ENCODE data around the gene FOXJ3. TPM values are rescaled to one million over a fixed set of nuclear protein-coding genes. Genes with fewer than 3 reads are reported as not detected.

The FOXJ3 gene
- total and polyA plus RNA-seq, 2 experiments from 2014 or later: 16.3 to 23.6 TPM

DNA sequence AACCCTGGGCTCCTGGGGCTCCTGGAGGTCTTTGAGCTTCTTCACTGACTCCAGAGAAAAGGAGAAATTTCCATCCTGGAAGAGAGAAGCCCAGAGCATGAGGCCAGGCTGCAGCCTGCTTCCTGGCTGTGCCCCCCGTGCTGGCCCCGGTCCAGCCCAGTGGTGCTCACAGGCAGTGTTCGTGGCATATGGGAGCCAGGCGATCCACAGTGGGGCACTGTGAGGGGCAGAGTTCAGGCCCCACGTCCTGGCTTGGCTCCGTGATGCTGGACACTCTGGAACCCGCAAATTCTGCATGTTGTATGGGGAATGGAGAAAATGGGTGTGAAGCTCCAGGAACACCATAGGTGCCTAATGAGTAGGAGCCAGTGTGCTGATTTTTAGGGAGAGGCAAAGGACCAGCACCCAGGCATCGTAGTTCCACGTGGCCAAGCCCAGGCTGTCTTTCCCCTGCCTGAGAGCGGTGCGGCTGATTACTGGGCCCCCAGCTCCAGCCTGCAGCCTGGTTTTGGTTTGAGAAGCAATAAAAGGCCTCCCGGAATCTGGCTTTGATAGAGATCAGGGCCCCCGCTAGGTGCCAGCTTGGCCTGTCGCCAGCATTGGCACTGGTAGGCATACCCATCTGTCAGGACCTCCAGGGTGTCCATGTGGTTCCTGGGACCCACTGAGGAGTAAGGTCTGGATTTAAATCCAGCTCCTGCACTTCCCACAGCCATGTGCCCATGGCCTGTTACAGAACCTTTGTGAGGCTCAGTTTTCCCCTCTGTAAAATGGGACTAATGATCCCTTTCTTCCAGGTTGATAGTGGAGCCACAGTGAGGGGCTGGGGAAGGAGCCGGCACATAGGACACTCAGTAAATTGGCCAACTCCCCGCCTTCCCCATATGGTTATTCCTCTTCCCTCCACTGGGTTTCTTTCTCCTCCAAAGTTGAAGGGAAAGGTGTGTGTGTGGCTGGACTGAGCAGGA lies 171.2 kb downstream of the FOXJ3 start:
- TF ChIP-seq EZH2 (IDR thresholded peaks at IDR 0.05; ENCODE audit: insufficient read depth, poor library complexity, severe bottlenecking) (no peak), EZH2phosphoT487 (IDR thresholded peaks at IDR 0.05; ENCODE audit: insufficient read depth, low read depth) (no peak)
- Histone ChIP-seq H3K9ac (no peak overlapping the region), H3F3A (ENCODE audit: insufficient read depth) (no peaks in the 10 kb centered on the region), H3K9me3 (ENCODE audit: low read depth) (no peaks in the 10 kb centered on the region), H3K4me1 (ENCODE audit: insufficient read depth) (no peaks in the 10 kb centered on the region), H3K27me3 (replicated peaks; ENCODE audit: insufficient read depth) (peaks cover 3% of the 10 kb centered on the region; the same call in 1 of the 2 replicates), H3K4me3 (no peak overlapping the region), H3K36me3 (ENCODE audit: low read depth) (no peaks in the 10 kb centered on the region), H3K79me2 (ENCODE audit: insufficient read depth) (no peaks in the 10 kb centered on the region), H3K4me2 (ENCODE audit: unreplicated experiment) (no peak overlapping the region), H3K9me2 (ENCODE audit: insufficient read depth) (no peaks in the 10 kb centered on the region), H2AFZ (no peak overlapping the region), H4K20me1 (ENCODE audit: insufficient read depth) (no peaks in the 10 kb centered on the region), H3K27ac (no peak overlapping the region)
- in situ Hi-C loops (cut with MboI): no loop called here
- DNase-seq: no peak
- 52 to 60% methylated on average over 14 to 16 of the region's 16 CpGs for WGBS, 2 experiments (ENCODE audit: low coverage in 1 of 2, low lambda C conversion rate in 2 of 2, missing lambda C conversion rate in 2 of 2)

DNA sequence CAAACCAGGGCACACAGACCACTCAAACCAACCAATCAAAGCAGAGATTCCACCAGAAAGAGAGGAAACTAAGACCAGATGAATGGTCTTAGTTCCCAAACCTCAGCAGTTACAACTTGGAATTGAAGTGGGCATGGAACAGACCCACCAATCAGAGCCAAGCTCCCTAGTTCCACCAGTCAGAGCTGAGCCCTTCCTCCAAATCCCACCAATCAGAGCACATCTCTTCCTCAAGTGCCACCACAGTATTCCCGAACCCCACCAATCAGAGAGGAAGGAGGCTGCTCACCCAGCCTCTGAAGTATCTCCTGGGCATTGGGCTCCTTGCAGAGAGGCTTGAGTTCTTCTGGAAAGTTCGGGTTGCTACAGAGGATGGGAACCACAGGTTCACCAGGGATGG lies 171.9 kb downstream of the FOXJ3 start:
- in situ Hi-C loops (cut with MboI): no loop called here
- H3K9ac ChIP-seq: no peak overlapping the region
- peaks cover 3% of the 10 kb centered on the region; the same call in 1 of the 2 replicates for H3K27me3 ChIP-seq (replicated peaks; ENCODE audit: insufficient read depth)
- no peaks in the 10 kb centered on the region for H3K9me3 ChIP-seq (ENCODE audit: low read depth)
- DNase-seq: no peak
- H3K4me3 ChIP-seq: no peak overlapping the region
- no peak overlapping the region for H3K4me2 ChIP-seq (ENCODE audit: unreplicated experiment)
- no peaks in the 10 kb centered on the region for H3K36me3 ChIP-seq (ENCODE audit: low read depth)
- WGBS, 2 experiments (ENCODE audit: low coverage in 1 of 2, low lambda C conversion rate in 2 of 2, missing lambda C conversion rate in 2 of 2): 90 to 92% methylated on average over 2 of the region's 2 CpGs
- no peak overlapping the region for H2AFZ ChIP-seq
- TF ChIP-seq EZH2phosphoT487 (IDR thresholded peaks at IDR 0.05; ENCODE audit: insufficient read depth, low read depth) (no peak), EZH2 (IDR thresholded peaks at IDR 0.05; ENCODE audit: insufficient read depth, poor library complexity, severe bottlenecking) (no peak)
- no peaks in the 10 kb centered on the region for H3K79me2 ChIP-seq (ENCODE audit: insufficient read depth)
- H3K4me1 ChIP-seq (ENCODE audit: insufficient read depth): no peaks in the 10 kb centered on the region
- H4K20me1 ChIP-seq (ENCODE audit: insufficient read depth): no peaks in the 10 kb centered on the region
- H3F3A ChIP-seq (ENCODE audit: insufficient read depth): no peaks in the 10 kb centered on the region
- H3K27ac ChIP-seq: no peak overlapping the region
- H3K9me2 ChIP-seq (ENCODE audit: insufficient read depth): no peaks in the 10 kb centered on the region

DNA sequence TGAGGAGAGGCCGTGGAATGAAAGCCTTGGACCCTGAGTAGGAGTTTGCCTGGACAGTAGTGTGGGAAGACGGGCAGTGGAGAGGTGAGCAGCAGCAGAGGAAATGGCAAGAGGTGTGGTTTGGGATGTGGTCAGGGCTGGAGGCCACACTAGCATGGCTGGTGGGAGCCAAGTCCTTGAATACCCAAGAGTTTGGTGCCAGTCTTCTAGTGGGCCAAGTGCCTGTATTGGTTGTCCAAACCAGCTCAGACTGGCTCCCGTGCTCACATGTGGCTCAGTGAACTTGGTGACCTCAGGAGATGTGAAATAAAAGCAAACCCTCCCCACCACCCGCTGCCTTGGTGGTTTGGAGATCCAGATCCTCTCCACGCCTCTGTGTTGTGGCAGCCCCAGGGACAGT lies 172.9 kb downstream of the FOXJ3 start:
- TF ChIP-seq EZH2 (IDR thresholded peaks at IDR 0.05; ENCODE audit: insufficient read depth, poor library complexity, severe bottlenecking) (no peak), EZH2phosphoT487 (IDR thresholded peaks at IDR 0.05; ENCODE audit: insufficient read depth, low read depth) (no peak)
- H3K4me3 ChIP-seq: no peak overlapping the region
- in situ Hi-C loops (cut with MboI): no loop called here

DNA sequence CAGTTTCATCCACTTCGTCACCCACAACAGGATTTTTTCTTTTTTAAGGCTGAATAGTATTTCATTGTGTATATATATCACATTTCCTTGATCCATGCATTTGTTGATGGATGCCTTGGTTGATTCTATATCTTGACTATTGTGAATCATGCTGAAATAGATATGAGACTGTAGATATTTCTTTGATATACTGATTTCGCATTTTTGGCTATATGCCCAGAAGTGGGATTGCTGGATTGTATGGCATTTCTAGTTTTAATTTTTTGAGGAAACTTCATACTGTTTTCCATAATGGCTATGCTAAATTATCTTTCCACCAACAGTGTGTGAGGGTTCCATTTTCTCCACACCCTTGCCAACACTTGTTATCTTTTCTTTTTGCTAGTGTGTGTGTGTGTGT lies 176.8 kb downstream of the FOXJ3 start:
- Histone ChIP-seq H3F3A (ENCODE audit: insufficient read depth) (no peaks in the 10 kb centered on the region), H3K4me2 (ENCODE audit: unreplicated experiment) (no peak overlapping the region), H2AFZ (no peak overlapping the region), H3K9ac (no peak overlapping the region), H3K27me3 (replicated peaks; ENCODE audit: insufficient read depth) (peaks cover 3% of the 10 kb centered on the region; the same call in 1 of the 2 replicates), H3K27ac (no peak overlapping the region), H3K4me3 (no peak overlapping the region), H3K9me3 (ENCODE audit: low read depth) (no peaks in the 10 kb centered on the region), H4K20me1 (ENCODE audit: insufficient read depth) (no peaks in the 10 kb centered on the region), H3K79me2 (ENCODE audit: insufficient read depth) (no peaks in the 10 kb centered on the region), H3K4me1 (ENCODE audit: insufficient read depth) (no peaks in the 10 kb centered on the region), H3K36me3 (ENCODE audit: low read depth) (no peaks in the 10 kb centered on the region), H3K9me2 (ENCODE audit: insufficient read depth) (no peaks in the 10 kb centered on the region)
- 59 to 68% methylated on average over 2 of the region's 2 CpGs for WGBS, 2 experiments (ENCODE audit: low coverage in 1 of 2, low lambda C conversion rate in 2 of 2, missing lambda C conversion rate in 2 of 2)
- TF ChIP-seq EZH2phosphoT487 (IDR thresholded peaks at IDR 0.05; ENCODE audit: insufficient read depth, low read depth): no peak
- no peak for TF ChIP-seq EZH2 (IDR thresholded peaks at IDR 0.05; ENCODE audit: insufficient read depth, poor library complexity, severe bottlenecking)
- DNase-seq: no peak
- in situ Hi-C loops (cut with MboI): no loop called here

More for the DNA sequence above, 172.9 kb downstream of the FOXJ3 start:
- H3K27ac ChIP-seq: no peak overlapping the region
- H2AFZ ChIP-seq: no peak overlapping the region
- DNase-seq: no peak
- no peaks in the 10 kb centered on the region for H3K36me3 ChIP-seq (ENCODE audit: low read depth)
- H3K9ac ChIP-seq: no peak overlapping the region
- no peaks in the 10 kb centered on the region for H3F3A ChIP-seq (ENCODE audit: insufficient read depth)
- H3K9me2 ChIP-seq (ENCODE audit: insufficient read depth): no peaks in the 10 kb centered on the region
- WGBS, 2 experiments (ENCODE audit: low coverage in 1 of 2, low lambda C conversion rate in 2 of 2, missing lambda C conversion rate in 2 of 2): 60 to 61% methylated on average over 5 of the region's 5 CpGs
- H3K4me1 ChIP-seq (ENCODE audit: insufficient read depth): no peaks in the 10 kb centered on the region
- H3K9me3 ChIP-seq (ENCODE audit: low read depth): no peaks in the 10 kb centered on the region
- no peak overlapping the region for H3K4me2 ChIP-seq (ENCODE audit: unreplicated experiment)
- H3K79me2 ChIP-seq (ENCODE audit: insufficient read depth): no peaks in the 10 kb centered on the region
- no peaks in the 10 kb centered on the region for H4K20me1 ChIP-seq (ENCODE audit: insufficient read depth)
- peaks cover 3% of the 10 kb centered on the region; the same call in 1 of the 2 replicates for H3K27me3 ChIP-seq (replicated peaks; ENCODE audit: insufficient read depth)

Measured in GM23248 (cell line).